NOMO-1 (cell line): ENCODE measurements around the gene PEMT.

ENCODE experiments used
- DNase-seq, 2 experiments: peaks; one replicate each; lab custom pipeline; 2025; ENCODE audit not compliant: unreplicated experiment in 2 of 2; lab: John Stamatoyannopoulos, UW

Gene PEMT

GRCh38 chr17:17518014-17518413, 73.5 kb downstream of the PEMT start:
- DNase-seq = no peak

- no peak for DNase-seq
Observed at GRCh38 chr17:17516941-17517720, 74.4 kb downstream of the PEMT start.

DNA sequence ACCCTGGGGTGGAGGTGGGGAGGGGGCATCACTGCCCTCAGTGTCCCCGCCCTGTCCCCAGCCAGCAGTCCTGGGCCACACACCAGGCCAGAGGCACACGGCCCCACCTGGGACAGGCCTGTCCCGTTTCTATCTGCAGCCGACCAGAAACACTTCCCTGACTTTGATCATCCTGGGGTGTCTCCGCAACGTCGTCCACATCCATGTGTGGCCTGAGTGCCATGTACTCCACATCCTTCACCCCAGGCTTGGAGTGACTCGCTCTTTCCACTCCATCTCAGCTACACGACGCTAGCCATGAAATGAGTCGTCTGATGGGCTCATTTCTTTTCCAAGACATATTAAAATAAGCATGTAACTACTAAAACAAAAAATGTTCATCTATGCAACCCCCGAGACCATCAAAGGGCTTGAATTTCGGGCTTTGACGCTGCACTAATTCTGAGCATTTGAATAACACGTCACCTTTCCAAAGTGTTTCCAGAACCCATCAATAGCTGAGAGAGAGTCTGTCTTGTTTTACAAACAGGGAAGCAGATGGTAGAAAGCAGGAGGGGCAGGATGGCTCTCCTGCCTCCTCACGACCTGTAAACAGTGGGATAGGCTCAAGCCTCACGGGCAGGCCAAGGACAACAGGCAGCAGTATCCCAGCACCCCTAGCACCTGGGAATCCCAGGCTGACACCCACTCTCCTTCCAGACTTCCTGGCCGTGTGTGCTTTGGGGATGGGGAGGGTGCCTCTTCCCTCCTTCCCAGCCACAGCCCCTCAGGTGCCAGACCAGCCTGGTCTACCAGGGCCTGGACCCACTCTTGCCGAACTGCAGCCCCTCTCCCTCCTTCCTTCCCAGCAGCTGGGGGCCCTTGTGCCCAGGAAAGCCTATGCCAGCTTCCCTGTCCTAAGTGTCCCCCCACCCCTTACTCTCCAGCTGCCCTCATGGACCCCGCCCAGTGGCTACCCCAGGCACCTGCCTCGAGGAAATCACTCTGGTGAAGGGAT, 75.3 kb downstream of the PEMT start:
- DNase-seq = no peak

GRCh38 chr17:17514993-17515933, 76.2 kb downstream of the PEMT start:
- DNase-seq = no peak

GRCh38 chr17:17514361-17514992, 77.0 kb downstream of the PEMT start:
- no peak for DNase-seq

GRCh38 chr17:17513626-17514025, 77.9 kb downstream of the PEMT start:
- DNase-seq = no peak

- no peak for DNase-seq
Observed at GRCh38 chr17:17512866-17513265, 78.6 kb downstream of the PEMT start.

DNA sequence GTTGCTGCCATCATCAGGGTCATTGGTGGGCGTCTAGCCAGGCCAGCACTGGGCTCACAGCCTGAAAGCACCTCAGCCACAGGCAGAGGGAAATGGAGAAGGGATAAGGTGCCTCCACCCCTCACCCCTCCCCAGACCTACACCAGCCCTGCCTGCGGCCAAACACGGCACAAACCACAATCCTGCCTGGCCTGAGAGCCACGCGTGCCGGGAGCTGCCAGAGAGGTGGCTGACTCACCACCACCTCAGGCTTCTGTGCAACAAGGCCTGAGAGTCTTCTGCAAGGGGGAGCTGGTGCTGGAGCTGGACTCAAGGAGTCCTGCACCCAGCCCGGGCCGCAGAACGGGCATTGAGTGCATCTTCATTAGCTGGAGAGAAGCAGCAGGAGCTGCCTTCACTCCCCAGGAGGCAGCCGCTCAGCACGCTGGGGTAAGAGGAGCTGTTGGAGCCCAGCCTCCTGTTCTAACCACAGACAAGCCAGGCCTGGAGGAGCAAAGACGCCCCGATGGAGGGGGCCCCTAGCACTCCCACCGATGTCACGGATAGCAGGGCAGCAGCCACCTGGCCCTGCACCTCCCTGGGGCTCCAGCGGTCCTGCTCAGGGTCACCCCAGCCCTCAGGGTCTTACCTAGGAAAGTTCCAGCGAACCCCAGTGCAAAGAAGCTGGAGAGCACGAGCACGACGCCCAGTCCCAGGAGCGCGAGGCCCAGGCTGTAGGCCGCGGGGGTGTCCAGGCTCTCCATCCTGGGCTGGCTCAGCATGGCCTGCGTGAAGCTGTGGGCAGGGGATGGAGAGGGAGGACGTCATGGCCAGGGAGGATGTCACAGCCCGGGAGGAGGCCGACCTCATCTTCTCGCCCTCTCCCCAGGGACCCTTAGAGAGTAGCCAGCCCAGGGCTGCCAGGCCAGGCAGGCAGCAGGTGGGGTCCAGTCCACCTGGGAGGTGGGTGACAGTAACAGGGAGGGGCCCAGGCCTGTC, 79.3 kb downstream of the PEMT start:
- no peak for DNase-seq

DNA sequence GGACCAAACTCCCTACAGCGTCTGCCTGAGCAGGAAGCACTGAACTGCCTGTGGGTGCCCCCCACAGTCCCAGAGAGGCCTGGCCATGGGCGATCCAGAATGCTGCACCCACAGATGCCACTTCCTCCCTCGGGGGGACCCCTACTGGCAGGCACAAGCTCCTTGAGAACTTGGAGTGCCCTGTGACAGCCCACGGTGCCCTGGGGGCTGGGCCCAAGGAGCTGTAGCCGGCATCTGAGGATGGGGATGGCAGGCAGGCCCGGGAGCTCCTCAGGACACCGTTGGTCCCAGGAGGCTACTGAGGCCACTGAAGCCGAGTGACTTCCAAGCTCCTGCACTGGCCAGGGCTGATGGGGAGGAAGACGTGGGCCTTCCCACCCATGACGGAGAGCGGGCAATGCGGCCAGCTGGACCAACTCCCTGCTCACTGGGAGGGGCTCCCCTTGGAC, 80.2 kb downstream of the PEMT start:
- no peak for DNase-seq

DNA sequence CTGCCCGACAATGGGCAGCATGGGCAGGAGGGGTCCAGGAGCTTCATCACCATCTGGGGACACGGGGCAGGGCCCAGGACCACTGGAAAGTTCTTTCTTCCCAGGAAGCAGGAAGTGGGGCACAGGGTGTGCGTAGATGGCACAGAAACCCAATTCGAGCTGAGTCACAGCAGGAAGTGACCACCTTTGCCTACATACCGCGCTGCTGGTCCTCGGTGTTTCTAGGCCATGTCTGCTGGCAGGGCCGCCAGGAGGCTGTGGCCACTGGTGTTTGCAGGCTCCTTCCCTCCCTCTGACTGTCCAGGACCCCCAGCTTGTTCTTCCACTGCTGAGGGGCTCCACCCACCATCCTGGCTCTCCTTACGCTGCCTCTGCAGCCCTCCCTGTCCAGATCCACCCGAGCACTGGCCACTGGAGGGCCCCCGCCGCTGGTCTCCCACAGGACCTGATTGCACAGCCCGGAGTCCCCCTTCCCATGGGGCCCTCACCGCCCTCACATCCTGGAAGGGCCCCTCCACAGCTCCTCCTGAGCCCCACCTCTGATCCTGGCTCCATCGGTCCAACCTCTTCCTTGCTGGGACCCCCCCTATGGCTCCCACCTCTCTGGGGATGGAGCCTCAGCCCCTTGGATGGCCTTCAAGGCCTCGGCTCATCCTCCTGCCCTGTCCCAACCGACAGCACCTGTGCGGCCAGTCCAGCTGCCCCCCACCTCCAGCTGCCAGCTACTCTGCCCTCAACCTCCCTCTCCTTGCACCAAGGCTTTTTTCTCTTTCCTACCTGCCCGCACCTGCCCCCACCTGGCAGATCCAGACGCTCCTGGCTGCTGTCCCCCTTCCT, 80.8 kb downstream of the PEMT start:
- no peak for DNase-seq

- DNase-seq = no peak
Observed at GRCh38 chr17:17509601-17510425, 81.7 kb downstream of the PEMT start.

- no peak for DNase-seq
Observed at GRCh38 chr17:17508646-17509591, 82.6 kb downstream of the PEMT start.

GRCh38 chr17:17508019-17508535, 83.4 kb downstream of the PEMT start:
- no peak for DNase-seq

DNA sequence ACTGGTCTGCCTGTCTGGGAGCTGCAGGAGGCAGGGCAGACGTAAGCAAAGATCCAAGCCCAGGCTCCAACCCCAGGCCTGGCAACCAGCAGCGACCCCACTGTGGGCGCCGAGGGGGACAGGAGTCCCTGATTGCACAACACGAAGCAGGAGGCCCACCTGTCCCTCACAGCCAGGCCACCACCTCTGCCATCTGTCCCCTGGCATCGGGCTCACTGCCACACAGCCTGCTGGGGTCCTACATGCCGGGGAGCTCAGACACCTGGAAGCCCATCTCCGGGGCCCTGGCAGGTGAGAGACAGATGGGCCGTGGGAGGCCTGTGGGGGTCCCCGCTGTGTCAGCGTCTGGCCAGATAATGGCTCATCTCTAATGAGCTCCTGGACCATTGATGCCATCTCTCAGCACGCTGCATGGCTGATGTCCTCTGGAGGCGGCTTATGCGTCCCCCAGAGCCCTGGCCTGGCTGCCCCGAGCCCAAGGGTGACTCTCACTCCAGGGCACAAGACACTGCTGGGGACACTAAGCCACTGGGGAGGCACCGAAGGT, 84.0 kb downstream of the PEMT start:
- DNase-seq = no peak

DNA sequence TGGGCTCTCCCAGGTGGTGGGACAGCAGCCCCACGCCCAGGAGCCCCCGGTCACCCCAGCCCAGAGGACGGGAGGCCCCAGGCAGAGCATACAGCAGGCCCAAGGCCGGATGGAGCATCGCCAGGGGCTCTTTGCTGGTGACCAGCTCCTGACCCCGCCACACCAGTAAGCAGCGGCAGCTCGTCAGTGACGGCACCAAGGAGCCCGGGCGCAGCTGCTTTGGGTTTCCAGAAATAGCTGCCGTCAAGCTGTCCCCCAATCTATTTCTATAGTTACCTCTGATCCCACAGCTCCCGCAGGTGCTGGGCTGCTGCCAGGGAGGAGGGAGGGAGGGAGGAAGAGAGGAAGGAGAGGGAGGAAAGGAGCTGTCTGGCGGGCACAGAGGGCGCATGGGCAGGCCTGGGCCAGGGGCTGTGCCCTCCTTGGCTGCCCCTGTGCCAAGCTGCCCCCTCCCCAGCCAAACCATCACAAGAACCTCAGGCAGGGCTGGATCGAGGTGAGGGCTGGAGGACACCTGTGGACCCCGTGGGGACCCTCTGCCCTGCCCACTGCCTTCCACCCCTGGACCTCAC, 84.5 kb downstream of the PEMT start:
- DNase-seq = no peak
